ENCODE results near the gene GRAP2.

- TF ChIP-seq USF2 (IDR thresholded peaks at IDR 0.05; ENCODE audit: low read depth, low read length) (no peak), CTCF (conservative IDR thresholded peaks at IDR 0.05; ENCODE audit: low read depth, low read length) (no peak), CEBPB (IDR thresholded peaks at IDR 0.05; ENCODE audit: low read depth, low read length) (no peak)
Observed at GRCh38 chr22:40019100-40019499, 118.2 kb downstream of the GRAP2 start.
